Neural progenitor cell (in vitro differentiated cells): ENCODE measurements around the gene TEX14.

ENCODE experiments used
- CTCF ChIP-seq: fragments of 200-600 bp; sonication (generic); IDR thresholded peaks from 2 replicates; pipeline ENCODE4 v1.5.1; 2017; ENCODE audit warnings: antibody characterized with exemption, mild to moderate bottlenecking
- EZH2phosphoT487 ChIP-seq: fragments of 200-600 bp; sonication (generic); IDR thresholded peaks from 2 replicates; pipeline ENCODE4 v1.6.1; 2017; ENCODE audit warnings: antibody characterized with exemption

DNA sequence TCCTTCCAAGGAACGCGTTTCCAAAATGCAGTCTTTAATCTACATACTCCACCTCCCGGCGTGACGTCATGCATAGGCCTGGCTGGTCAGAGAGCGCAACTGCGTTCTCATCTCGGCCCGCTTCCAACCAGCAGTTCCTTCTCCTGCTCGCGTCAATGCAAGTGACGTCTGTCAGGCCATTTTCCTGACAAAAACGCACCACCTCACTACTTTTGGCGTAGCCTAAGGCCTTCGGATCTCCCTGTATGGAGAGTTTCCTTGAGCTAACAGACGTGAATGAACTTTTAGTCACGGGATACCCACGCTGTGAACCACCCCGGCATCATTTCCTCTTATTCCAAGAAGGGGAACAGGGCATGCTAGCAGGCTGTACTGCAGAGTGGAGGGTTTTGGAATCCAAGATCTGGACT is 25.0 kb downstream of the TEX14 start:
- TF ChIP-seq EZH2phosphoT487 (no peak), CTCF (no peak)
